Stimulated activated CD8-positive, alpha-beta memory T cell treated with anti-CD3 and anti-CD28 coated beads, Interleukin-4, amount 100 ng/mL, for 48 hours (primary cell): ENCODE data around the gene MCM3AP.

ENCODE experiments used
- DNase-seq: peaks from one replicate; pipeline ENCODE4 v3.0.0-alpha.2; 2020

MCM3AP gene

GRCh38 chr21:46215436-46216131 is 69.8 kb downstream of the MCM3AP start:
- DNase-seq = no peak

GRCh38 chr21:46214478-46215340 is 70.7 kb downstream of the MCM3AP start:
- DNase-seq = no peak

- DNase-seq = no peak
Measured at GRCh38 chr21:46213620-46214286, 71.7 kb downstream of the MCM3AP start.

GRCh38 chr21:46212721-46213484 is 72.5 kb downstream of the MCM3AP start:
- no peak for DNase-seq

- no peak for DNase-seq
Measured at GRCh38 chr21:46211786-46212720, 73.4 kb downstream of the MCM3AP start.

- no peak for DNase-seq
Measured at GRCh38 chr21:46211376-46211775, 74.0 kb downstream of the MCM3AP start.

- no peak for DNase-seq
Measured at GRCh38 chr21:46210378-46211136, 74.9 kb downstream of the MCM3AP start.

- no peak for DNase-seq
Measured at GRCh38 chr21:46208761-46209721, 76.4 kb downstream of the MCM3AP start.

- DNase-seq = no peak
Measured at GRCh38 chr21:46207920-46208591, 77.4 kb downstream of the MCM3AP start.

- DNase-seq = no peak
Measured at GRCh38 chr21:46207006-46207919, 78.1 kb downstream of the MCM3AP start.

- no peak for DNase-seq
Measured at GRCh38 chr21:46206163-46207005, 79.0 kb downstream of the MCM3AP start.

- no peak for DNase-seq
Measured at GRCh38 chr21:46205766-46206162, 79.6 kb downstream of the MCM3AP start.

GRCh38 chr21:46205166-46205565 is 80.2 kb downstream of the MCM3AP start:
- DNase-seq = no peak

GRCh38 chr21:46203203-46203600 is 82.2 kb downstream of the MCM3AP start:
- DNase-seq = no peak

- no peak for DNase-seq
Measured at GRCh38 chr21:46202592-46203202, 82.7 kb downstream of the MCM3AP start.
